ENCODE results near the gene CAPZB.
A peak's percentile ranks its signal among the peaks of the same experiment; 100 is the strongest.

CAPZB gene

DNA sequence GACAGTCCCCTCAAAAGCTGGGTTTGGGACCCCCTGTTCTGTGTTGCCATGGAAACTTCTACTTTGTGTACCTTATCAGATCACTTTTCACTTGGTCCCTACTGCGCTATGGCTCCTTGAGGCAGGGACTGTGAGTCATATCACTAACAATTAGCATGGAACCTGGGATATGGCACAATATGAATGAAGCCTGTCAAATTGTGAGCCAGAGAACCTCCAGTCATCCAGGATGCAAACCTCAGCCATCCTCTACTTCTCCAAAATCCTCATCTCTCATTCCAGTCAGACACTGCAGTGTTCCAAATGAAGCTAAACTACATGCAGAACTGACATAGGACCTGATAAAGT is 11.2 kb upstream of the CAPZB start:
- no peak for DNase-seq

GRCh38 chr1:19495799-19496526 is 10.6 kb upstream of the CAPZB start:
- DNase-seq, result no peak

DNA sequence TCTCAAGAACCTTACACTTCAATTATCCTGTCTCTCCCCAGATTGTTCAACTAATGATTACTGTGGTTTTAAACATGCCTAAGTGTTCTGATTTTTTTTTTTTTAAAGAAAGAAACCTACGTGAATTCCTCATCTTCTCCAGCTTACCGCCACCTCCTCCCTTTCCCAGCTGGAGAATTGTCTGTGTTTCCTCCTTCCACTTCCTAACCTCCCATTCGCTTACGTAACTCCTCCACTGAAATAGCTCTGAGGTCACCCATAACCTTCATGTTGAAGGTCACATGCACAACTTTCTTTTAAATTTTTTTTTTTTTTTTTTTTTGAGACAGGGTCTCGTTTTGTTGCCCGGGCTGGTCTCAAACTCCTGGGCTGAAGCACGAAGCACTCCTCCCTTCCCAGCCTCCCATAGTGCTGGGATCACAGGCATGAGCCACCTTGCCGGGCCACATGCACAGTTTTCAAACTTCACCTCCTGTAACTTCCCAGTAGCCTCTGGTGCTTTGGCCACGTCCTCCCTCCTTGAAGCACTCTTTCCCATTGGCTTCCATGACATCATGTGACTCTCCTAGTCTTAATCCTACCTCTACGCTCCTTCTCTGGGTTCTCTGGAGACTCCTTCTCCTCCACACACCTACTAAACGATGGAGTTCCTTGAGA is 9.8 kb upstream of the CAPZB start:
- no peak for DNase-seq

DNA sequence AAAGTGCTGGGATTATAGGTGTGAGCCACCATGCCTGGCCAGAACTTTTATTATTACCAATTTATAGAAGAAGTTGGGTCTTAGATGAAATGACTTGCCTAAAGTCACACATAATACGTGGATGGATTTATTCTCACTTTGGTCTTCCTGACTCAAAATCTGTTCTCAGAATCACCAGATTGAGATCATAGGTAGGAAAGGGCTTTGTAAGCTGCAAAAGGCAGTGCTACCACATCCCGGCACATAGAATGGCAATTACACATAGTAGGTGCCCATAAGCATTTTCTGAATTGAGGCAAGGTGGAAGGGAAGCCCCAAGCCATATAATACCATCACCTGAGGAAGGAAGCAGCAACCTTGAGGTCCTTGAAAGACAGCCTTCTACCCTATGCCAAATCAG is 8.2 kb upstream of the CAPZB start:
- no peak for DNase-seq

- no peak for DNase-seq
Observed at GRCh38 chr1:19489996-19490395, 4.7 kb upstream of the CAPZB start.

- no peak for DNase-seq
Observed at GRCh38 chr1:19488136-19488535, 2.8 kb upstream of the CAPZB start.

GRCh38 chr1:19484798-19485361 is 459 bp downstream of the CAPZB start:
- DNase-seq, result no peak

DNA sequence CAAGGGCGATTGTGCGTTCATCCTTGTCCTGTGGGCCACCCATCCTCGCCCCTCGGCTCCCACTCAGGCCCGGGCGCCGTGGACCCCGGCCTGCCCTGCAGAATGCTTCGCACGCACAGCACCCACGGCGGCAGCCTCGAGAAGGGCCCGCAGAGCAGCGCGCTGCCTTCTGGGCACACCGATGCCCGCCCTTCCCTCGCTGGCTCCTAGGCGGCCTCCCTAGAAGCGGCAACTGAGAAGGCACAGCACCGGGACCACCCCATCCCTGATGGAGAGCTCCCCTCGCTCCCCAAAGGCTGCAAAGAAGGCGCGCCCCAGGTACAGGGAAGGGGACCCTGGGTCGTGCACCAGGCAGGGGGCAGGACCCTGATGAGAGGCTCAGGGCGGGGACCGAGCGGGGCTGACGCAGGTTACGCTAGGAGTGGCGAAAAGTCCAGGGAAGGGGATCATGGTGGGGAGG is 971 bp downstream of the CAPZB start:
- peak; percentile 77 for DNase-seq

GRCh38 chr1:19483691-19484090 is 1.6 kb downstream of the CAPZB start:
- DNase-seq, result no peak

DNA sequence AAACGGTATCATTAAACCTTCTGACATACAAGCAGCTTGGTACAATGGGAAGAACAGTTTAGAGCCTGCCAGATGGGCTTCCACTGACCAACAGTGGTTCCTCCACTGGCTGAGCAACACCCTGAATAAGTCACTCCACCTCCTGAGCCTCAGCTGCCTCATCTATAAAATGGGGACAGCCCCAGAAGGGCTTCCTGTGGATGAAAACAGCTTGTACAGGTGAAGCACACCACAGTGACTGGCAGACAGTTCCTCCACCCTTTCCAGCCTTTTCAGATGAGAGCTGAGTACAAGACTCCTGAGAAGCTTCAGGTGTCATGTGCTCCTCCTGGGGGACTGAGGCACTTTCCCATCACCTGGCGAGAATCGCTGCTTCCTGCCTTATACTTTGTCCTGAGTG is 2.1 kb downstream of the CAPZB start:
- peak; percentile 80 for DNase-seq

DNA sequence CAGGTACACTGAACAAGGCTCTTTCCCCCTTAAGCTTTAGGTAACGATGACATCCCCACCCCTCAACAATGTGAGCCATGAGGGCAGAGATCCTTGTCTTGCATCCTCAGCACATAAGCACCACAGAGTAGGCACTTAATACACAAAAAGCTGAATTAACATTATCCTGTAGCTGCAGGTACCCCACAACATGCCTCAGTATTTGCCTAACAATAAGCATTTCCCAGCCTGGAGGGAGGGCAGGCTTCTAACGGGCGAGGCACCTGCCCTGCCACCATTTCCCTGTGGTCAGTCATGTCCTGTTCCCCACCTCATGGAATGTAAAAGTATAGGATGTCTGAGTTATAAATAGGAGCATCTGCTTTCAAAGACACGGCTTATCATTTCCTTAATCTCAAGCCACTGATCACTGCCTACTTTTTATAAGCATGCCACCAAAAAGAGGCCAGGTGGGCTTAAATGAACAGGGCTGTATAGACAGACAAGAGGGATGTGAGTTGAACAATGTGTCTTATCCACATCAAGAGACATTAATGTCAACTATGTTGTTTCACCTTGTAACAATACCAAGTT is 3.4 kb downstream of the CAPZB start:
- DNase-seq, result no peak

DNA sequence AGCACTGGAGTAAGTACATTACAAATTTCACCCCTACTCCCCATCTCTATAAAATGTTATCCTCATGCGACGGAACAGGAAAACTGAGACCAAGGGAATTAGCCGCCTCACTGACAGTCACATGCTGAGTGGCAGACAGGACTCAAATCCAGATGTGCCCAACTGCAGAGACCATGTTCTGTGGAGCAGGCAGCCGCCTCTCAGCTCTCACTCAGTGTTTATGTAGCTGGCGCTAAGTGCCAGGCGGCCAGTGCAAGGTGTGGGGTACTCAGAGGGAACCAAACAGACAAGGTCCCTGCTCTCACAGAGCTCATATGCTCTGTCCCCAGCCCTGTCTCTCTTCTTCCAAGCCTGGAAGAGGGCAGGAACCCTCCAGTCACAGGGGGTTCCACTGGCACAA is 5.1 kb downstream of the CAPZB start:
- no peak for DNase-seq

- DNase-seq, result no peak
Observed at GRCh38 chr1:19479351-19480120, 5.8 kb downstream of the CAPZB start.

- no peak for DNase-seq
Observed at GRCh38 chr1:19478322-19478721, 7.0 kb downstream of the CAPZB start.

GRCh38 chr1:19477284-19478249 is 7.8 kb downstream of the CAPZB start:
- DNase-seq, result peak; percentile 72

DNA sequence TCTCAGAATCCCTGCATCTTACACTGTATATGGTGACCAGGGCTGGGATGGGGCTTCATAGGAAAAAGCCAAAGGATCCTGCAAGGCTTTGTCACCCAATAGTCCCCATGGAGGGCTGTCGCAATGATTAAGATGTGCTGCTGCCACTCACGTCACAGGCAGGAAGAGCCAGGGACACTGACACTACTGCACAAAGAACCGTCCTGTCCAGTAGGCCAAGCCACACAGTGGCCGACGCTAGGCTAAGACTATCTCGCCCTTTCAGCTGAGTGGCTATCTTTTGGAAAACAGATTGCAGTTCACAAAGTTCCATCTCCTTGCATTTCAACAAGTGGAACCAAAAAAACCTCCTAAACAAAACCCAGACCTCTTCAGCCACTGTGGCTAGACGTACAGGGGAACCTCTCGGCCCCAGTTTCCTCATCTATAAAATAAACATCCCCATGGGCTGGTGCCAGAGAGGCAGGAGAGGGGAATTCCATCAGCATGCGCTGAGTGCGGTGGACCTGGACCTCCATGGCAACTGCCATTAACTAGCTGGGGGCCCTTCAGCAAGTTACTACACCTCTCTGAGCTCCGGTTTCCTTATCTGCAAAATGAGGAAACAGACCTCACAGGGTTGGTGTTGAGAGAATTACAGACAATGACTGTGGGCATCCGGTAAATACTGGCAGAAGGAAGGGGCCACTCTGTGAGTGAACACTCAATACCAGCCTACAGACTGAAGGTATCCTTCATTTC is 8.7 kb downstream of the CAPZB start:
- peak; percentile 79 for DNase-seq

GRCh38 chr1:19475296-19475695 is 10.0 kb downstream of the CAPZB start:
- no peak for DNase-seq

GRCh38 chr1:19472174-19472573 is 13.2 kb downstream of the CAPZB start:
- DNase-seq, result no peak

DNA sequence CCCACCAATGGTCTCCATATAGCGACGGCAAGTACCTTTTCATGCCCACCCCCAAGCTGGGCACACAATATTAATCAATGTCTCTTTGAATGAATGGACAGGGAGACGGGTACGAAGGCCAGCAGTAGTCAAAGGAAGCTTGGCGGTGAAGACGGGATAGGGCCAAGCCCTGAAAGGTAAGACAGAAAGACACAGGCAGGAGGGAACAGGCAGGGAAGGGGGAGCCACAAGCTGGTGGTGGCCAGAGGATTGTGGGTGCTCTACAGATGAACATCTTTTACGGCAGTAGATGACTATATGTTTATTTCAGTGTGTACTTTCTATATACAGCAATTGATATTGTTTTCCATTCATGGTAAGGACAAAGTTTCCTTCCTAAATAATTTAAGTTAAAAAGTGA is 16.3 kb downstream of the CAPZB start:
- DNase-seq, result no peak

- peak; percentile 87 for DNase-seq
Observed at GRCh38 chr1:19468397-19468956, 16.9 kb downstream of the CAPZB start.

Data from activated effector memory CD4-positive, alpha-beta T cell treated with anti-CD3 and anti-CD28 coated beads, Interleukin-2, amount 50 U/mL, for 16 hours (primary cell).